ENCODE results near the gene OR2A42. TPM values are rescaled to one million over a fixed set of nuclear protein-coding genes. Genes with fewer than 3 reads are reported as not detected.
"Not testable (repeated sequence)": the region's sequence is repeated elsewhere in the genome, so short reads cannot be mapped to it uniquely, and the experiment has no call there.

OR2A42 gene
- total RNA-seq, 2 experiments from 2014 or later = not detected

DNA sequence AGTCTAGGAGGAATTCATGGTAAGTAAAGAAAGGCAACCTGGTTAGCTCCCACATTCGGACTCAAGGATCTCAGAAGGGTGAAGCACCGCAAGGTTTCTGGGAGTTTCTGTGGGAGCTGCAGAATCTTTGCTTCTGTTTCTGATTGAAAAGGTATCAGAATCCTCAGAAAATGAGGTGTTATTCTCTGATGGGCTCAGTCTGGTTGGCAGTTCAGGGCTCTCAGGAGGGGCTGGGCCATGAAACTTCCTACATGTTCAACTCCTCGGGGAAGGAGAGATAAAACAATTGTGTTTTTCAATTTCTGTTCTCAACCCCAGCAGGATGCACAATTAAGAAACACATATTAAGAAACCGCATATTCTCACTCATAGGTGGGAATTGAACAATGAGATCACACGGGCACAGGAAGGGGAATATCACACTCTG, 16.1 kb upstream of the OR2A42 start:
- no peak overlapping the region for H3K27ac Mint-ChIP-seq
- intact Hi-C loops (cut with DNase I, micrococcal nuclease) = no loop called here
- ChIA-PET POLR2A (no interaction called here), CTCF (interaction anchor here (0.6 kb wide), 1 partner anchor 246 kb away, joined by 3 read pairs; no protein-coding TSS in a partner anchor)
- no peak overlapping the region for H3K4me3 Mint-ChIP-seq
- no peak for ATAC-seq
- no peak for DNase-seq
- no peaks in the 10 kb centered on the region for H3K27me3 Mint-ChIP-seq
- no peaks in the 10 kb centered on the region for H3K4me1 Mint-ChIP-seq
- H3K9me3 Mint-ChIP-seq (ENCODE audit: low read depth) = no peaks in the 10 kb centered on the region
- no peaks in the 10 kb centered on the region for H3K36me3 Mint-ChIP-seq (ENCODE audit: low read depth)

GRCh38 chr7:144252307-144252706, 12.9 kb upstream of the OR2A42 start:
- POLR2A ChIA-PET; H3K9me3 Mint-ChIP-seq (ENCODE audit: low read depth): not testable (repeated sequence)

GRCh38 chr7:144247674-144248330, 8.4 kb upstream of the OR2A42 start:
- H3K9me3 Mint-ChIP-seq (ENCODE audit: low read depth); H3K27me3 Mint-ChIP-seq; CTCF ChIA-PET; ATAC-seq; H3K4me1 Mint-ChIP-seq; H3K36me3 Mint-ChIP-seq (ENCODE audit: low read depth); DNase-seq; H3K27ac Mint-ChIP-seq; POLR2A ChIA-PET; intact Hi-C loops (cut with DNase I, micrococcal nuclease); H3K4me3 Mint-ChIP-seq: not testable (repeated sequence)

More at GRCh38 chr7:144252307-144252706, 12.9 kb upstream of the OR2A42 start:
- DNase-seq; H3K36me3 Mint-ChIP-seq (ENCODE audit: low read depth); H3K4me3 Mint-ChIP-seq; H3K27ac Mint-ChIP-seq; ATAC-seq; CTCF ChIA-PET; H3K4me1 Mint-ChIP-seq; H3K27me3 Mint-ChIP-seq; intact Hi-C loops (cut with DNase I, micrococcal nuclease): not testable (repeated sequence)

GRCh38 chr7:144246967-144247366, 7.6 kb upstream of the OR2A42 start:
- H3K27ac Mint-ChIP-seq; CTCF ChIA-PET; POLR2A ChIA-PET; H3K27me3 Mint-ChIP-seq; H3K4me1 Mint-ChIP-seq; H3K36me3 Mint-ChIP-seq (ENCODE audit: low read depth); ATAC-seq; H3K9me3 Mint-ChIP-seq (ENCODE audit: low read depth); intact Hi-C loops (cut with DNase I, micrococcal nuclease); DNase-seq; H3K4me3 Mint-ChIP-seq: not testable (repeated sequence)

DNA sequence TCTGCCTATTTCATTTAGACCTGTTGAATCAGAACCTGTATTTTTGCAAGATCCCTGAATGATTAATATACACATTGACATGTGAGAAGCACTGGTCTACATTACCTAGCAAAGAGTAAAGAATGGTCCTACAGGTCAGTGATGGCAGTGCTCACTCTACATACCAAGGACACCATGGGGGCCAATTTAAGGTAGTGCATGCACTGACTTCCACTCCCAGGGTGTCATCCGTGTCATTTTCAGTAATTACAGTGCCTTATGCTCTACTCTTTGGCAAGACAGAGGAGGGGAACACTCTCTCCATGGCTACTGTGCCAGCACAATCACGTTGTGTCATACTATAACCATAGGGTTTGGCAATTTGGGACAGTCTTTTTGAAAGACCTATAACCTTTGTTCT, 6.0 kb upstream of the OR2A42 start:
- DNase-seq; H3K27me3 Mint-ChIP-seq; H3K9me3 Mint-ChIP-seq (ENCODE audit: low read depth); H3K36me3 Mint-ChIP-seq (ENCODE audit: low read depth); ATAC-seq; H3K27ac Mint-ChIP-seq; CTCF ChIA-PET; intact Hi-C loops (cut with DNase I, micrococcal nuclease); POLR2A ChIA-PET; H3K4me3 Mint-ChIP-seq; H3K4me1 Mint-ChIP-seq: not testable (repeated sequence)

DNA sequence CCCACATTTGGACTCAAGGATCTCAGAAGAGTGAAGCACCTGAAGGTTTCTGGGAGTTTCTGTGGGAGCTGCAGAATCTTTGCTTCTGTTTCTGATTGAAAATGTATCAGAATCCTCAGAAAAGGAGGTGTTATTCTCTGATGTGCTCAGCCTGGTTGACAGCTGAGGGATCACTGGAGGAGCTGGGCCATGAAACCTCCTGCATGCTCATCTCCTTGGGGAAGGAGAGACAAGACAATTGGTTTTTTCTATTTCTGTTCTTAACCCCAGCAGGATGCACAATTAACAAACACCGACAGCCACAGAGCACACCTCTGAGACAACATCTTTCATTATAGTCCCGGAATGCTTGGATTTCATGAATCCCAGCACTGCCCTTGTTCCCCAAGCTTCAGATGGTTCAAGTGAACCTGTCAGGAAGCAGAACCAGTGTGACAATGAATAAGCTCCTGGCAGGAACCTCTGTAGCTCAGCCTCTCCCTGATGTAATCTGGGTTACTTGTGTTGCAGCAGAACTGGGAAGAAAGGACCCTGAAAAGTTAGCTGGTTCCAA, 799 bp downstream of the OR2A42 start:
- H3K4me1 Mint-ChIP-seq; POLR2A ChIA-PET; intact Hi-C loops (cut with DNase I, micrococcal nuclease); DNase-seq; H3K36me3 Mint-ChIP-seq (ENCODE audit: low read depth); H3K4me3 Mint-ChIP-seq; H3K27ac Mint-ChIP-seq; CTCF ChIA-PET; ATAC-seq; H3K9me3 Mint-ChIP-seq (ENCODE audit: low read depth); H3K27me3 Mint-ChIP-seq: not testable (repeated sequence)

- DNase-seq; H3K4me3 Mint-ChIP-seq; intact Hi-C loops (cut with DNase I, micrococcal nuclease); H3K4me1 Mint-ChIP-seq; H3K27me3 Mint-ChIP-seq; H3K9me3 Mint-ChIP-seq (ENCODE audit: low read depth); H3K27ac Mint-ChIP-seq; CTCF ChIA-PET; POLR2A ChIA-PET; H3K36me3 Mint-ChIP-seq (ENCODE audit: low read depth); ATAC-seq: not testable (repeated sequence)
Observed at GRCh38 chr7:144233039-144233438, 6.4 kb downstream of the OR2A42 start.

- H3K27me3 Mint-ChIP-seq; H3K9me3 Mint-ChIP-seq (ENCODE audit: low read depth); ATAC-seq; H3K4me1 Mint-ChIP-seq; intact Hi-C loops (cut with DNase I, micrococcal nuclease); POLR2A ChIA-PET; DNase-seq; CTCF ChIA-PET; H3K4me3 Mint-ChIP-seq; H3K36me3 Mint-ChIP-seq (ENCODE audit: low read depth); H3K27ac Mint-ChIP-seq: not testable (repeated sequence)
Observed at GRCh38 chr7:144231027-144231426, 8.4 kb downstream of the OR2A42 start.

DNA sequence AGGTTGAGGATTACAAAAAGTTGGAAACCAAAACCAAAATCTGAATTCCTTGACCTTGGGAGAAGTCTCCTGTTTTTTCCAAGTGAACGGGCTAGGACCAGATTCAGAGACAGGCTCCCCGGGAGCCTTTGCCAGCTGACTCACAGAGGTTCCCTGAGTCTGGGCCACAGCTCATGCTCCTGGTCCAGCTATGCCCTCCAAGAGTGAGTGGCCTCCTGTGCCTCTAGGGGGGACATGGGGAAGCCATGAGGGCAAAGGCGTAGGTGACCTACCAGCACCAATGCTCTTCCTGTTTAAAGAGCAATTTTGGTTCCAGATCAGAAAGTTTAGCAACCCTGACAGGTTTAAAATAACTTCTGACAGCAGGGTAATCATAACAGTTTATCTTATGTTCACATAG, 10.6 kb downstream of the OR2A42 start:
- POLR2A ChIA-PET; H3K4me3 Mint-ChIP-seq; H3K36me3 Mint-ChIP-seq (ENCODE audit: low read depth); H3K4me1 Mint-ChIP-seq; H3K27me3 Mint-ChIP-seq; H3K27ac Mint-ChIP-seq; ATAC-seq; DNase-seq; H3K9me3 Mint-ChIP-seq (ENCODE audit: low read depth); CTCF ChIA-PET; intact Hi-C loops (cut with DNase I, micrococcal nuclease): not testable (repeated sequence)

- H3K9me3 Mint-ChIP-seq (ENCODE audit: low read depth); H3K4me1 Mint-ChIP-seq; intact Hi-C loops (cut with DNase I, micrococcal nuclease); CTCF ChIA-PET; POLR2A ChIA-PET; DNase-seq; H3K27me3 Mint-ChIP-seq; H3K36me3 Mint-ChIP-seq (ENCODE audit: low read depth); H3K27ac Mint-ChIP-seq; ATAC-seq; H3K4me3 Mint-ChIP-seq: not testable (repeated sequence)
Observed at GRCh38 chr7:144226866-144227265, 12.5 kb downstream of the OR2A42 start.

DNA sequence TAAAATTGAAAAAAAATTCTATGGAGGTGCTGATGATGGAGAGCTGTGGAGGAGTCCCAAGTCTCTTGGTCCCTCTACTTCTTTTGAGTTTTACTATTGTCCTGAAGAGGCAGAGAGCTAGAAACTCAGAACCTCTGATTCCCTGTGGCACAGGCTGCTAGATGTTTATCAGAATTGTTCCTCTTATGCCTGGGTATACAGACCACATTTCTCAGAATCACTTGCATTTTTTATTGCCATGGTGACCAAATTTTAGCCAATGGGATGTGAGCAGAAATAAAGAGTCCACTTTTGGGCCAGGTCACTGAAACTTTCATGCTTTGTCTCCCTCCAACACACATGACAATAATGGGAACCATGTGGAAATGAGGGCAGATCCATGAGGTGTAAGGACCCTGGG, 15.7 kb downstream of the OR2A42 start:
- POLR2A ChIA-PET; H3K9me3 Mint-ChIP-seq (ENCODE audit: low read depth); H3K27me3 Mint-ChIP-seq; H3K36me3 Mint-ChIP-seq (ENCODE audit: low read depth); CTCF ChIA-PET; H3K4me3 Mint-ChIP-seq; H3K4me1 Mint-ChIP-seq; ATAC-seq; DNase-seq; intact Hi-C loops (cut with DNase I, micrococcal nuclease); H3K27ac Mint-ChIP-seq: not testable (repeated sequence)

- POLR2A ChIA-PET; H3K4me3 Mint-ChIP-seq; intact Hi-C loops (cut with DNase I, micrococcal nuclease); H3K9me3 Mint-ChIP-seq (ENCODE audit: low read depth); CTCF ChIA-PET; H3K4me1 Mint-ChIP-seq; ATAC-seq; H3K27ac Mint-ChIP-seq; H3K36me3 Mint-ChIP-seq (ENCODE audit: low read depth); H3K27me3 Mint-ChIP-seq; DNase-seq: not testable (repeated sequence)
Observed at GRCh38 chr7:144220531-144220930, 18.9 kb downstream of the OR2A42 start.
